HEK293T (cell line): ENCODE measurements around the gene LIN7A.

Source experiments
- CTCF ChIA-PET: fragments of 350-600 bp; formaldehyde crosslinking; extraction: SDS; loops from one replicate; lab custom pipeline; 2021; ENCODE audit warnings: antibody characterized with exemption, inconsistent platforms; lab: Yijun Ruan, JAX
- POLR2A ChIA-PET: fragments of 350-600 bp; formaldehyde crosslinking; extraction: SDS; loops from one replicate; lab custom pipeline; 2020; ENCODE audit warnings: antibody characterized with exemption, inconsistent platforms; lab: Yijun Ruan, JAX
- DNase-seq: peaks from one replicate; pipeline ENCODE4 v3.0.0; 2012; ENCODE audit warnings: mixed read lengths; ENCODE audit errors: extremely low spot score
- ARNT ChIP-seq: fragments of 450-650 bp; IDR thresholded peaks from 2 replicates; pipeline ENCODE4 v1.6.1; 2017; ENCODE audit warnings: mild to moderate bottlenecking
- BHLHE40 ChIP-seq: fragments of 450-650 bp; IDR thresholded peaks from 2 replicates; pipeline ENCODE4 v1.6.1; 2016; ENCODE audit warnings: mild to moderate bottlenecking, moderate library complexity, borderline replicate concordance
- CTBP1 ChIP-seq: fragments of 450-650 bp; IDR thresholded peaks from 2 replicates; pipeline ENCODE4 v1.6.1; 2016; ENCODE audit warnings: borderline replicate concordance
- ELF4 ChIP-seq: fragments of 450-650 bp; IDR thresholded peaks from 2 replicates; pipeline ENCODE4 v1.6.1; 2017; ENCODE audit warnings: antibody characterized with exemption
- FOXA1 ChIP-seq: fragments of 450-650 bp; IDR thresholded peaks from 2 replicates; pipeline ENCODE4 v1.6.1; 2016; ENCODE audit warnings: mild to moderate bottlenecking
- FOXK2 ChIP-seq: fragments of 450-650 bp; IDR thresholded peaks from 2 replicates; pipeline ENCODE4 v1.6.1; 2016; ENCODE audit warnings: mild to moderate bottlenecking
- FOXM1 ChIP-seq: fragments of 450-650 bp; IDR thresholded peaks from 2 replicates; pipeline ENCODE4 v1.6.1; 2017; ENCODE audit warnings: mild to moderate bottlenecking, borderline replicate concordance
- HDGF ChIP-seq: fragments of 450-650 bp; IDR thresholded peaks from 2 replicates; pipeline ENCODE4 v1.6.1; 2017; ENCODE audit warnings: antibody characterized with exemption, borderline replicate concordance
- L3MBTL2 ChIP-seq: fragments of 450-650 bp; conservative IDR thresholded peaks from 2 replicates; pipeline ENCODE4 v1.6.1; 2016; ENCODE audit warnings: mild to moderate bottlenecking
- LEF1 ChIP-seq: fragments of 450-650 bp; IDR thresholded peaks from 2 replicates; pipeline ENCODE4 v1.6.1; 2017; ENCODE audit warnings: mild to moderate bottlenecking, borderline replicate concordance
- NFRKB ChIP-seq: fragments of 450-650 bp; IDR thresholded peaks from 2 replicates; pipeline ENCODE4 v1.6.1; 2016; ENCODE audit warnings: mild to moderate bottlenecking, moderate library complexity
- PKNOX1 ChIP-seq: fragments of 450-650 bp; IDR thresholded peaks from 2 replicates; pipeline ENCODE4 v1.6.1; 2016
- SP1 ChIP-seq: fragments of 450-650 bp; IDR thresholded peaks from 2 replicates; pipeline ENCODE4 v1.6.1; 2017
- SUZ12 ChIP-seq: fragments of 450-650 bp; IDR thresholded peaks from 2 replicates; pipeline ENCODE4 v1.6.1; 2016; ENCODE audit warnings: mild to moderate bottlenecking
- TARDBP ChIP-seq: fragments of 450-650 bp; IDR thresholded peaks from 2 replicates; pipeline ENCODE4 v1.6.1; 2016
- ZNF384 ChIP-seq: fragments of 450-650 bp; IDR thresholded peaks from 2 replicates; pipeline ENCODE4 v1.6.1; 2016

Gene LIN7A

GRCh38 chr12:80967565-80967964 is 29.8 kb upstream of the LIN7A start:
- TF ChIP-seq CTBP1 (no peak), LEF1 (no peak), TARDBP (no peak), FOXA1 (no peak), SUZ12 (no peak)
- ChIA-PET POLR2A (no interaction called here), CTCF (no interaction called here)
- no peak for DNase-seq

- CTCF ChIA-PET: no interaction called here
- POLR2A ChIA-PET: no interaction called here
- no peak for TF ChIP-seq NFRKB
- TF ChIP-seq ARNT: no peak
- TF ChIP-seq LEF1: no peak
- no peak for DNase-seq
Measured at GRCh38 chr12:80966001-80966400, 28.3 kb upstream of the LIN7A start.

GRCh38 chr12:80958162-80958561 is 20.4 kb upstream of the LIN7A start:
- DNase-seq: no peak
- ChIA-PET CTCF (no interaction called here), POLR2A (no interaction called here)
- no peak for TF ChIP-seq SUZ12
- TF ChIP-seq ELF4: no peak
- TF ChIP-seq L3MBTL2: no peak

- no peak for TF ChIP-seq SP1
- no peak for TF ChIP-seq PKNOX1
- no peak for TF ChIP-seq HDGF
- TF ChIP-seq FOXK2: no peak
- TF ChIP-seq SUZ12: no peak
- TF ChIP-seq LEF1: no peak
- no peak for TF ChIP-seq ZNF384
- no peak for TF ChIP-seq ELF4
- TF ChIP-seq TARDBP: no peak
- no peak for TF ChIP-seq CTBP1
- POLR2A ChIA-PET: no interaction called here
- DNase-seq: no peak
- CTCF ChIA-PET: no interaction called here
Measured at GRCh38 chr12:80954857-80955520, 17.3 kb upstream of the LIN7A start.

GRCh38 chr12:80952443-80952842 is 14.7 kb upstream of the LIN7A start:
- TF ChIP-seq L3MBTL2 (no peak), CTBP1 (no peak)
- CTCF ChIA-PET: no interaction called here
- POLR2A ChIA-PET: no interaction called here
- no peak for DNase-seq

GRCh38 chr12:80946591-80946990 is 8.9 kb upstream of the LIN7A start:
- ChIA-PET POLR2A (no interaction called here), CTCF (interaction anchor here (0.8 kb wide), 1 partner anchor 105 kb away, joined by 3 read pairs; no protein-coding TSS in a partner anchor)
- no peak for DNase-seq
- TF ChIP-seq NFRKB (no peak), TARDBP (no peak), L3MBTL2 (no peak), BHLHE40 (no peak), LEF1 (no peak), PKNOX1 (no peak), SP1 (no peak)

- CTCF ChIA-PET: no interaction called here
- POLR2A ChIA-PET: no interaction called here
- TF ChIP-seq CTBP1 (no peak), NFRKB (no peak), FOXM1 (no peak), FOXA1 (no peak), BHLHE40 (no peak), SP1 (no peak), LEF1 (no peak), L3MBTL2 (no peak), PKNOX1 (no peak), ZNF384 (no peak), ARNT (no peak), TARDBP (no peak), FOXK2 (no peak), ELF4 (no peak), HDGF (no peak), SUZ12 (no peak)
- DNase-seq: no peak
Measured at GRCh38 chr12:80943338-80943737, 5.6 kb upstream of the LIN7A start.
